DND-41 (cell line): ENCODE measurements around the gene LTBP1.

Experiments
- ATAC-seq: fragments of 200-7000 bp; cut with Tn5 transposase; 3 replicates; pipeline ENCODE4 v1.9.1; 2021; ENCODE audit warnings: low read depth; ENCODE audit not compliant: insufficient read depth
- DNase-seq: peaks from one replicate; pipeline ENCODE4 v3.0.0-alpha.2; 2020
- H2AFZ ChIP-seq: 2 replicates; pipeline ENCODE4 v1.6.0; 2012; ENCODE audit warnings: low read depth, low read length
- H3K27ac ChIP-seq: 2 replicates; pipeline ENCODE4 v1.5.1; 2012; ENCODE audit warnings: low read length, inconsistent platforms
- H3K27me3 ChIP-seq: fragments of 200-600 bp; sonication (generic); 2 replicates; pipeline ENCODE4 v1.6.0; 2012; ENCODE audit warnings: low read length, mild to moderate bottlenecking, inconsistent platforms; ENCODE audit not compliant: insufficient read depth, poor library complexity
- H3K36me3 ChIP-seq: 2 replicates; pipeline ENCODE4 v1.5.1; 2012; ENCODE audit warnings: low read length, inconsistent platforms; ENCODE audit not compliant: insufficient read depth
- H3K4me1 ChIP-seq: 2 replicates; pipeline ENCODE4 v1.5.1; 2012; ENCODE audit warnings: mild to moderate bottlenecking, low read length; ENCODE audit not compliant: insufficient read depth
- H3K4me2 ChIP-seq: 2 replicates; pipeline ENCODE4 v1.6.0; 2012; ENCODE audit warnings: mild to moderate bottlenecking, moderate library complexity, low read length, inconsistent platforms; ENCODE audit not compliant: insufficient read depth
- H3K4me3 ChIP-seq, 2 experiments: fragments of 200-600 bp in 1 of 2; shearing (Covaris generic) in 1 of 2; 2 replicates each; pipeline ENCODE4 v1.5.1; 2012 to 2016; ENCODE audit warnings: inconsistent platforms in 2 of 2, low read length in 2 of 2, mild to moderate bottlenecking in 2 of 2, low read depth in 1 of 2, moderate library complexity in 1 of 2
- H3K79me2 ChIP-seq: 2 replicates; pipeline ENCODE4 v1.6.0; 2012; ENCODE audit warnings: low read length, inconsistent platforms; ENCODE audit not compliant: insufficient read depth
- H3K9ac ChIP-seq: 2 replicates; pipeline ENCODE4 v1.6.0; 2012; ENCODE audit warnings: low read depth, mild to moderate bottlenecking, inconsistent platforms, low read length, moderate library complexity
- H3K9me3 ChIP-seq: 2 replicates; pipeline ENCODE4 v1.5.1; 2012; ENCODE audit warnings: low read length, moderate library complexity, mild to moderate bottlenecking, inconsistent platforms; ENCODE audit not compliant: insufficient read depth, severe bottlenecking
- H4K20me1 ChIP-seq: 2 replicates; pipeline ENCODE4 v1.6.0; 2012; ENCODE audit warnings: low read length; ENCODE audit not compliant: insufficient read depth
- EZH2 ChIP-seq: IDR thresholded peaks from 3 replicates; pipeline ENCODE4 v1.6.1; 2012; ENCODE audit warnings: borderline replicate concordance, low read depth, mild to moderate bottlenecking, moderate library complexity, low read length, inconsistent platforms; ENCODE audit not compliant: severe bottlenecking
- TF ChIP-seq, protein P1 (sequence below): IDR thresholded peaks from 2 replicates; pipeline ENCODE4 v1.5.1; 2012; ENCODE audit warnings: borderline replicate concordance, low read length, moderate library complexity, mild to moderate bottlenecking; ENCODE audit not compliant: poor library complexity, severe bottlenecking; ENCODE audit errors: extremely low read depth

The LTBP1 gene

DNA sequence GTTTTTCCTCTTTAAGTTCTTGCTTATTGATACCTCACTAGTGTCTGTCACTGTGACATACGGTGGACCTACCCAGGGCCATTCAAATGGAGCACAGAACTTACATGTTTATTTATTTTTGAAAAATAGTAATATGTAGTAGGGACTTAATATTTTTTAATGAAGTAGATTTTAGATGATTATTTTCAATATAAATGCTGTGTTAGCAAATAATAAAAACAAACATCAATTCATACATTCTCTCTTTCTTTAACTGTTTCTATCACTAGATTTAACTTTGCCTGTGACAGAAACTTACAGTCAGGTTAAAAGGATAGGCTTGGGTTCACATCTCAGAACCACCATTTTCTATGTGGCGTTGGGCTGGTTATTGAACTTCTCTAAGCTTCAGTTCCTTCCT, 345.3 kb downstream of the LTBP1 start:
- Histone ChIP-seq H3K27ac (no peak overlapping the region), H3K4me1 (no peaks in the 10 kb centered on the region), H3K79me2 (no peaks in the 10 kb centered on the region), H4K20me1 (no peaks in the 10 kb centered on the region), H3K36me3 (no peaks in the 10 kb centered on the region), H3K4me3 (no peak overlapping the region), H2AFZ (no peak overlapping the region), H3K9ac (no peak overlapping the region), H3K4me2 (no peak overlapping the region), H3K9me3 (no peaks in the 10 kb centered on the region), H3K27me3 (no peaks in the 10 kb centered on the region)
- no peak for ATAC-seq
- TF ChIP-seq, protein P1, sequence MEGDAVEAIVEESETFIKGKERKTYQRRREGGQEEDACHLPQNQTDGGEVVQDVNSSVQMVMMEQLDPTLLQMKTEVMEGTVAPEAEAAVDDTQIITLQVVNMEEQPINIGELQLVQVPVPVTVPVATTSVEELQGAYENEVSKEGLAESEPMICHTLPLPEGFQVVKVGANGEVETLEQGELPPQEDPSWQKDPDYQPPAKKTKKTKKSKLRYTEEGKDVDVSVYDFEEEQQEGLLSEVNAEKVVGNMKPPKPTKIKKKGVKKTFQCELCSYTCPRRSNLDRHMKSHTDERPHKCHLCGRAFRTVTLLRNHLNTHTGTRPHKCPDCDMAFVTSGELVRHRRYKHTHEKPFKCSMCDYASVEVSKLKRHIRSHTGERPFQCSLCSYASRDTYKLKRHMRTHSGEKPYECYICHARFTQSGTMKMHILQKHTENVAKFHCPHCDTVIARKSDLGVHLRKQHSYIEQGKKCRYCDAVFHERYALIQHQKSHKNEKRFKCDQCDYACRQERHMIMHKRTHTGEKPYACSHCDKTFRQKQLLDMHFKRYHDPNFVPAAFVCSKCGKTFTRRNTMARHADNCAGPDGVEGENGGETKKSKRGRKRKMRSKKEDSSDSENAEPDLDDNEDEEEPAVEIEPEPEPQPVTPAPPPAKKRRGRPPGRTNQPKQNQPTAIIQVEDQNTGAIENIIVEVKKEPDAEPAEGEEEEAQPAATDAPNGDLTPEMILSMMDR = no peak
- no peak for TF ChIP-seq EZH2
- no peak for DNase-seq

DNA sequence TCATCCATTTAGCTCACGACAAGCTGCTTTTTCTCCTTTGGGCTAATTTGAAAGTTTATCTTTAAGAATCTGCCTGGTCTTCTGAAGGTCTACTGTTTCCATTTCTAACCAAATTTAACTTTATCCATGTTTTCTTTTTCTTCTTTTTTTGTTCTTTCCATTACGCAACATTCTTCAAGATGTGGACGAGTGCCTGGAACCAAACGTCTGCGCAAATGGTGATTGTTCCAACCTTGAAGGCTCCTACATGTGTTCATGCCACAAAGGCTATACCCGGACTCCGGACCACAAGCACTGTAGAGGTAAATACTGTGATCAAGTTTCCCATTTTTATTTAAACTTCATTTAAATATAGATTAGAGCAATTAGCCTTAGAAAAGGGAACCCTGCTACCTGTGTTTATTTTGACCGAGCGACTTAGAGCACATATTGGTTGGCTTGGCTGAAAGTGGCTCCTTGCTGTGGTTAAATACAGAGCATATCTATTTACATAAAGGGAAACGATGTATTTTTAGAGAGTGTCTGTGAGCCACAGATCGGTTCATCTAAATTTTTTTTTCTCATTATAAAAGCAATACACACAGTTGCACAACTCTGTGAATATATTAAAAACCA, 346.3 kb downstream of the LTBP1 start:
- Histone ChIP-seq H4K20me1 (no peaks in the 10 kb centered on the region), H3K9me3 (no peaks in the 10 kb centered on the region), H3K79me2 (no peaks in the 10 kb centered on the region), H3K4me1 (no peaks in the 10 kb centered on the region), H2AFZ (no peak overlapping the region), H3K27me3 (no peaks in the 10 kb centered on the region), H3K27ac (no peak overlapping the region), H3K4me3 (no peak overlapping the region), H3K36me3 (no peaks in the 10 kb centered on the region), H3K9ac (no peak overlapping the region), H3K4me2 (no peak overlapping the region)
- TF ChIP-seq, protein P1 = no peak
- no peak for TF ChIP-seq EZH2
- ATAC-seq = no peak
- no peak for DNase-seq

DNA sequence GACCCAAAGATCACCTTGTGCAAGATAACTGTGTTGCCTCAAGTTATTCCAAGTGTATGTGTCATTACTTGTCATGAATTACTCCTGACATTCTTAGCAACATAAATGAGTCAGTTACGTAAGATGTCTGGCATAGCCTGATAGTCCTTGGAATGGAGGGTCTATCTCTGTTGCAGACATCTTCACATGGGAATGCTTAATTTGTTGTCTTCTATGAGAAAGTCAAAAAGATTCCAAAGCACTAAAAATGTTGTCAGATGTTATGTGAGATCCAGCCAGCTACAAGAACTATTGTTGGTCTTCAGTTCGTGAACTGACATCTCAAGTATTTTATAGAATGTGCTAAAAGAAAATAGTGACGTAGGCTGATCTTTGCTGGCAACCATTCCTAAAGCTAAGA, 351.5 kb downstream of the LTBP1 start:
- no peak for ATAC-seq
- H3K4me3 ChIP-seq = no peak overlapping the region
- no peak overlapping the region for H3K27ac ChIP-seq
- no peaks in the 10 kb centered on the region for H3K79me2 ChIP-seq
- no peaks in the 10 kb centered on the region for H3K36me3 ChIP-seq
- H3K4me1 ChIP-seq = no peaks in the 10 kb centered on the region
- no peak overlapping the region for H3K9ac ChIP-seq
- no peak overlapping the region for H3K4me2 ChIP-seq
- no peaks in the 10 kb centered on the region for H3K27me3 ChIP-seq
- no peaks in the 10 kb centered on the region for H4K20me1 ChIP-seq
- no peak overlapping the region for H2AFZ ChIP-seq
- TF ChIP-seq, protein P1 = no peak
- no peak for TF ChIP-seq EZH2
- H3K9me3 ChIP-seq = no peaks in the 10 kb centered on the region
- no peak for DNase-seq
